ENCODE results near the gene CCDC92B.
"Not testable (repeated sequence)": the region's sequence is repeated elsewhere in the genome, so short reads cannot be mapped to it uniquely, and the experiment has no call there.

CCDC92B gene

GRCh38 chr17:2688351-2689342 lies 60.8 kb downstream of the CCDC92B start:
- DNase-seq, result no peak

- DNase-seq, result no peak
These were observed 62.4 kb downstream of the CCDC92B start for GRCh38 chr17:2687074-2687418.

GRCh38 chr17:2685696-2686095 lies 63.8 kb downstream of the CCDC92B start:
- no peak for DNase-seq

DNA sequence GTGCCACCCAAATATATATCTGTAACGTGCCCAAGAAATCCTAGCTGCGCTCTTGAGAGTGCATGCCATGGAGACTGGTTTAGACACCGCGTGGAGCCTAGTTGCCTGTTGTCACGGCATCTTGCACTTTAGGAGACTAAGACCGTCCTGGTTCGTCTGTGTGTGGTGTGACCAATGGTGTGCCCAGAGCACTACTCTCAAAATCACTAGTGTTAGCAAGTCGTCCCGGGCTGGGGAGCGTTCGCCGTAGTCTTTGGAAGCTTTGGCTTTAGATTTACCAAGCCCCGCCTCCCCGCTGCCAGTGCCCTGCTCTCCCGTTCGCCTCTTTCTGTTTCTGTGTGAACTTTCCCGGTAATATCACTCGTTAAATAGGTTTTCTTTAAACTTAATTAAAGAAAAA lies 64.9 kb downstream of the CCDC92B start:
- no peak for DNase-seq

DNA sequence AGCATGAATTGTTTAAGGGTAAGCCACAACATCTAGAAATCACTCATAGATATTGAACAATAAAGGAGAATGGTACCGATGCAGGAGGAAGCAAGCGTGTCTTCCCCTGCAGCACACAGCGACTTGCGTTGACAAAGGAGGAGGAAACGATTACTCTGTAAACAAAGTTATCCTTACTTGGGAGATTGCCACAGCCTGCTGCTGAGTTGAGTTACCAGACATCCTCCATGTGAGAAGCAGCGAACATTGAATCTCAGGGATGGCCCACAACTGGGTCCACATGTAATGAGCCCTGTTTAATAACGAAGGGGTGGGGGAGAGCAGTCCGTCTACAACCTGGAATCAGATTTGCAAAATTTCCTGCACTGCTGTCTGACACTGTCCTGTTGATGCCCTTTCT lies 65.5 kb downstream of the CCDC92B start:
- no peak for DNase-seq

DNA sequence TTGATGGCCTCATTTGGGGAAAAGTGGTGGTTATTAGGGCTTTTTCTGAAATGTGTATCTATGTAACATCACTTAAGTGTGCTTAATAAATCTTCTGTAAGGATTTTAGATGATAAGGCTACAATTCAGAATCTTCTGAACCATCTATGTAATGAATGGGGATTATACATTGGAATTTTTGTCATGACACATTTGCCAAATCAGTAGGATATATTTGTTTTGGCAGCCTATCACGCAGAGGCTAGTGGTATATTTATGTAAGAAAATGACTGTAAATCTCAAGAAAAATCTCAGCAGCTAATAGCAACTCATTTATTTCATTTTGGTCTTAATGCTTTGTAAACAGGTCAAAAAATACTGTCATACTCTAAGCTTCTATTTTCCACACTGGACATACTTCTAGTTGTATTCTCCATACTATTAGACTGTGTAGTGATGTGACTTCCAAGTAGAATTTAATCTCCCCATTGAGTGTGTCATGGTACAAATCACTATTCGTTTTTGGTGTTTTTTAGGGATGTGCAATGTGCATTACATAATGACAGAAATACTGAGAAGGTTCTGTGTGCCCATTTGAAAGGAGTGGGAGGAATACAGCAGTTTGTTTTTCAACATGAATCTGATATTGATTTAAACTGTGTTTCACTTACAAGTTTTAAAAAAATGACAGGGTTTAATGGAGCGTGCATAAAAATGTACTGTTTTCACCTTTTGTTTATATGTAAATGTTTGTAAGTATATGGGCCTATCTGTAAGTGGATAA lies 67.1 kb downstream of the CCDC92B start:
- no peak for DNase-seq

GRCh38 chr17:2681650-2682049 lies 67.8 kb downstream of the CCDC92B start:
- no peak for DNase-seq

DNA sequence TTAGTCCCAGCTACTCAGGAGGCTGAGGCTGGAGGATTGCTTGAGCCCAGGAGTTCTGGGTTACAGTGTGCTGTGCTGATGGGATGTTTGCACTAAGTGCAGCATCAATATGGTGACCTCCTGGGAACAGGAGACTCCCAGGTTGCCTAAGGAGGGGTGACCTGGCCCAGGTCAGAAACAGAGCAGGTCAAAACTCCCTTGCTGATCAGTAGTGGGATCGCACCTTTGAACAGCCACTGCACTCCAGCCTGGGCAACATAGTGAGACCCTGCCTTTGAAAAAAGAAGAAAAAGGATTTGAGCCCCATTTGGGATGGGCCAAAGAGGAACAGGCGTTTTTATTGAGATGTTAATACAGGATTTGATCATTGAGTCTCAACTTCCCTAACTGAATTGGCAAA lies 68.5 kb downstream of the CCDC92B start:
- DNase-seq, result no peak

- not testable (repeated sequence) for DNase-seq
These were observed 70.2 kb downstream of the CCDC92B start for GRCh38 chr17:2679247-2679646.

Measured in NCI-H774 (cell line).